Measurements from ENCODE around the gene TP53BP1.

- TF ChIP-seq, protein P1, sequence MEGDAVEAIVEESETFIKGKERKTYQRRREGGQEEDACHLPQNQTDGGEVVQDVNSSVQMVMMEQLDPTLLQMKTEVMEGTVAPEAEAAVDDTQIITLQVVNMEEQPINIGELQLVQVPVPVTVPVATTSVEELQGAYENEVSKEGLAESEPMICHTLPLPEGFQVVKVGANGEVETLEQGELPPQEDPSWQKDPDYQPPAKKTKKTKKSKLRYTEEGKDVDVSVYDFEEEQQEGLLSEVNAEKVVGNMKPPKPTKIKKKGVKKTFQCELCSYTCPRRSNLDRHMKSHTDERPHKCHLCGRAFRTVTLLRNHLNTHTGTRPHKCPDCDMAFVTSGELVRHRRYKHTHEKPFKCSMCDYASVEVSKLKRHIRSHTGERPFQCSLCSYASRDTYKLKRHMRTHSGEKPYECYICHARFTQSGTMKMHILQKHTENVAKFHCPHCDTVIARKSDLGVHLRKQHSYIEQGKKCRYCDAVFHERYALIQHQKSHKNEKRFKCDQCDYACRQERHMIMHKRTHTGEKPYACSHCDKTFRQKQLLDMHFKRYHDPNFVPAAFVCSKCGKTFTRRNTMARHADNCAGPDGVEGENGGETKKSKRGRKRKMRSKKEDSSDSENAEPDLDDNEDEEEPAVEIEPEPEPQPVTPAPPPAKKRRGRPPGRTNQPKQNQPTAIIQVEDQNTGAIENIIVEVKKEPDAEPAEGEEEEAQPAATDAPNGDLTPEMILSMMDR (conservative IDR thresholded peaks at IDR 0.05; ENCODE audit: low read length): no peak
- TF ChIP-seq EZH2phosphoT487 (IDR thresholded peaks at IDR 0.05; ENCODE audit: borderline replicate concordance): no peak
Observed at GRCh38 chr15:43484455-43484854, 8.5 kb downstream of the TP53BP1 start.
